Epithelial cell of proximal tubule (primary cell): Measurements from ENCODE around the gene CACNB1. TPM values are rescaled to one million over a fixed set of nuclear protein-coding genes. Genes with fewer than 3 reads are reported as not detected.

Experiments
- DNase-seq: peaks from one replicate; pipeline ENCODE4 v3.0.0-alpha.2; 2011; ENCODE audit warnings: low read depth
- H3K4me3 ChIP-seq: 2 replicates; pipeline ENCODE4 v1.5.1; 2011; ENCODE audit warnings: low read depth, mild to moderate bottlenecking, low read length
- total RNA-seq: library from RNA; depleted of rRNA; stranded (reverse); fragments of >200 nt; gene quantifications from 2 replicates; pipeline ENCODE4 v1.2.3, GENCODE V29; 2015
- TF ChIP-seq, protein P1 (sequence below): conservative IDR thresholded peaks from 2 replicates; pipeline ENCODE4 v1.5.1; 2012; ENCODE audit warnings: low read depth, mild to moderate bottlenecking, low read length

The CACNB1 gene
- total RNA-seq, 1 donor from 2014 or later: 2.4 TPM

DNA sequence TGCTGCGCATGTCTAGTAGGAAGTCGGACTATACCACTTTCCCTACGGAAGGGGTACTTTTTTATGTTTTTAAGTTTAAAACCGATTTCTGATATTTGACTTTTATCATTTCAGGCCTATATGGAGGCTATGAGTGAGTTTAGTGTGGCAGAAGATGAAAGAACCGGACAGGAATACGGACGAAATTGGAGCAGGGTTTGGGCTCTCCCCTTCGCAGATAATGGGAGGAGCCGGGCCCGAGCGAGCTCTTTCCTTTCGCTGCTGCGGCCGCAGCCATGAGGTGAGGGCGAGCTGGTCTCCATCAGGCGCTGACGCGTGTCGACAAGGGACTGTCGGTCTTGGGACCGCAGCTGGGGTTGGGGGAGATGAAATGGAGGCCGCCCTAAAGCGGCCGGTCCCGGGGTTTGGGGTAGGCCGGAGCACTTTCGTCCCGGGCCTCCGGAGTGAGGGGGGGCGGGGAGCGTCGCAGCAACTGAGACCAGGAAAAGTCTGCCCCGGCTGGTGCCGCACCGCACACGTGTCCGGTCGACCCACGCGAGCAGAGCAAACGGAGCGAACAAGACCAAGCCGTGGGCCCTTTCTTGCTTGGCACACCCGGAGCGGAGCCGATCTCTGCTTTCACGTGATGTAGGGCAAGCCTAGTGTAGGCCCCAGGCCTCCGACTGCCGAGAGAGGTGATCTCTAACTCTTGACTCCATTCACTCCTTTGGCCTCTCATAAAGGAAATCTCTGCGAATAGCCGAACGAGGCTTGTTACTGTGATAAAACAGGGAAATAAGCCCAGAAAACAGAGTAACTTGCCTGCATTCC, 2.8 kb upstream of the CACNB1 start, which contains the start of gene RPL19:
TSS of gene RPL19 (plus strand) at position 214 of the 810 bp plus-strand sequence. CDS start at position 276, 62 bp downstream.
- DNase-seq: no peak
- peak within 1 kb of the TSS; percentile 92 for H3K4me3 ChIP-seq
- TF ChIP-seq, protein P1, sequence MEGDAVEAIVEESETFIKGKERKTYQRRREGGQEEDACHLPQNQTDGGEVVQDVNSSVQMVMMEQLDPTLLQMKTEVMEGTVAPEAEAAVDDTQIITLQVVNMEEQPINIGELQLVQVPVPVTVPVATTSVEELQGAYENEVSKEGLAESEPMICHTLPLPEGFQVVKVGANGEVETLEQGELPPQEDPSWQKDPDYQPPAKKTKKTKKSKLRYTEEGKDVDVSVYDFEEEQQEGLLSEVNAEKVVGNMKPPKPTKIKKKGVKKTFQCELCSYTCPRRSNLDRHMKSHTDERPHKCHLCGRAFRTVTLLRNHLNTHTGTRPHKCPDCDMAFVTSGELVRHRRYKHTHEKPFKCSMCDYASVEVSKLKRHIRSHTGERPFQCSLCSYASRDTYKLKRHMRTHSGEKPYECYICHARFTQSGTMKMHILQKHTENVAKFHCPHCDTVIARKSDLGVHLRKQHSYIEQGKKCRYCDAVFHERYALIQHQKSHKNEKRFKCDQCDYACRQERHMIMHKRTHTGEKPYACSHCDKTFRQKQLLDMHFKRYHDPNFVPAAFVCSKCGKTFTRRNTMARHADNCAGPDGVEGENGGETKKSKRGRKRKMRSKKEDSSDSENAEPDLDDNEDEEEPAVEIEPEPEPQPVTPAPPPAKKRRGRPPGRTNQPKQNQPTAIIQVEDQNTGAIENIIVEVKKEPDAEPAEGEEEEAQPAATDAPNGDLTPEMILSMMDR: no peak

DNA sequence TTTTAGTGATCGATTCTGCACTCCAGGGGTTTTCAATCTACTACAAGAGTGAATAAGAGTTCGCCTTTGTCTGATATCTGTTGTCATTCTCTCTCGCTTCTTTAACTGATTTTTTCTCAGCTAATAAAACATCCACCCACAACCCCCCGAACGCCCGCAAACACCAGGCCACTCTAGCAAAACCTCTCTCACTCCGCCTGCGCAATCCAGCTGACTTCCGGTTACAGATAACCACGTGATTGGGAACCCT, 2.3 kb upstream of the CACNB1 start:
- peak; percentile 83 for DNase-seq
- TF ChIP-seq, protein P1: no peak
- peak overlapping the region; percentile 92 for H3K4me3 ChIP-seq

DNA sequence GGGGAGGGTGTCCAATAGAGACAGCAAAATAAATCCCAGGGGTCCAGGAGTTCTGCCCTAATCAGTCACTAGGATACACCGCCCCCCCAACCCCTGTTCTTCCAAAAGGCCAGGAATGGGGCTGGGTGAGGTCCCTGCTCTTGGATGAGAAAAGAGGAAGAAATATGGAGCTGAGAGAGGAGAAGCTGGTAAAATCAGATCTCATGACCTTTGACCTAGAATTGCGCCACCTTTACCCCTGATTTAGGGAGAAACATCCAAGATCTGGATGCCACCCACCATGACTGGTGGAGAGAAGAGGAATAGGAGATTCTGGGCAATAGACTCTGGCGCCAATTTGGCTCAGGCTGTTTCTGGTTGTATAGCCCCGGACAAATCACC, 707 bp upstream of the CACNB1 start:
- TF ChIP-seq, protein P1: no peak
- no peak for DNase-seq
- H3K4me3 ChIP-seq: peak overlapping the region; percentile 78

DNA sequence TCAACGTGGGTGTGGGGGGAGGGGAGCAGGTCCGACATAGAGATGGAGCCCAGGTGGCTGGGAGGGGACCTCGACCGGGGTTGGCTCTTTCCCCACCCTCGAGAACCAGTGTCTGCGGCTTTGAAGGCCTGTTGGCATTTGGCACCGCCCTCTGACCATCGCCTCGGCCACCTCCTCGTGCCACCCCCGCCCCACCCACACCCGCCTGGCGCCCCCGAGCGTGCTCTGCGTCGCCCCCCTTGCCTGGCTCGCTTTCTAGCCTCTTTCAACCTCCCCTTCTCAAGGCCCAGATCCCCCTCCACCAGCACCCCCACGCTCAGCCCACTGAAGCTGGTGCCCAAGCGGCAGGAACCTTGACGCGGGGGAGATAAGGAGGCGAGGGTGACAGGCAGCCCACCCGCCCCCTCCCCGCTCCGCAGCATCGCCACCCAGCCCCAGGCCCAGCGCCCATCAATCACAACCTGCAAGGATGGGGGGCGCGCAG, 619 bp downstream of the CACNB1 start:
- TF ChIP-seq, protein P1: no peak
- DNase-seq: no peak
- H3K4me3 ChIP-seq: peak overlapping the region; percentile 78

DNA sequence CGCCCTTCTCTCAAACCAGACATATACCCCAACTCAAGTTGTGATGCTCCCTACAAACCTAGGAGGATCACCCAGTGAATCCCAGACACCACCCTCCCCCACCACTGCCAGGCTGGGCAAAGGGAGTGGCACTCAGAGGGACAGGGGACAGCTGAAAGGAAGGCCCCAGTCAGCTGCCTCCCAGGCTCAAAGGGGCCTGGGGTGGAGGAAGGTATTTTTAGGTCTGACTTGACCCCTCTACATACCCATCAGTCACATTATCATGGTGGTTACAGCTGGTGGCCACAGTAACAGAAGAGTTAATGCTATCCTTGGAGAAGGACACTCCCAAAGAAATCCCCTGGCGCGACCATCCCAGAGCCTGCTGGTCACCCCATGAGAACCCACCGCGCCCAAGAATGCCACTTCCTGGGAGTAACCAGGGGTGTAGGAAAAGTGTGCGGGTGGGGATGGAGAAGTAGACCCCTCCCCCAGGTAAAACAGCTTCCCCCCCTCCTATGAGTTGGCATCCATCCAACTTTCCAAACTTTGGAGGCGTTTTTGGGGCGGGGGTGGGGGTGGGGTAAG, 1.1 kb downstream of the CACNB1 start:
- peak overlapping the region; percentile 78 for H3K4me3 ChIP-seq
- DNase-seq: no peak
- TF ChIP-seq, protein P1: no peak

DNA sequence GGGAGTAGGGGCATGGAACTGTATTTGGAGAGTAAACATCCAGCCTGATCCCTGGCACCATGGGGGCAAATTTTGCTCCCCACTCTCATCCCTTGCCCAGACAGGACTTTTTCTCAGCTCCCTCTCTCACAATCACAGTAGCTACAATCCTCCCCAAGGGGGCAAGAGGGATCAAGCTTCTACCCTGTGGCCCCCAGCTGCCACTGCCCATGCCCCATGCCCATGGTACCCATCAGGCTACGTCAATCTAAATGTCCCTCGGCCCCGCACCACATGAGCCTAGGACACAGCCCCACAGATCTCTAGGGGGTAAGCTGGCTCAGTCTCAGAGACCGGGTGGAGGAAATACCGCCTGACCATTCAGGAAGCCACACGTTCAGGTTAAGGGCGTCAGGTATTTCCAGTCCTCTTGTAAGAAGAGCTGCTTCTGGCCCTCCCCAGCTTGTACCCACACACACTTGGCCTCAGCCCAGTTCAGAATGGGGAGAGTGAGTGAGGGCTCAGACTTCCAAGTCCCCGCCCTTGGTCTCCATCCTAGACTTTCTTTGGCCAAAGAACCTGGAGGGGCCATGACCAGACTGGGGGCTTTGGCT, 1.8 kb downstream of the CACNB1 start:
- H3K4me3 ChIP-seq: no peak overlapping the region
- TF ChIP-seq, protein P1: no peak
- DNase-seq: no peak
